DND-41 (cell line): ENCODE data around the gene TRIP10.

Experiments used
- ATAC-seq: fragments of 200-7000 bp; cut with Tn5 transposase; 3 replicates; pipeline ENCODE4 v1.9.1; 2021; ENCODE audit warnings: low read depth; ENCODE audit not compliant: insufficient read depth
- DNase-seq: peaks from one replicate; pipeline ENCODE4 v3.0.0-alpha.2; 2020
- H2AFZ ChIP-seq: 2 replicates; pipeline ENCODE4 v1.6.0; 2012; ENCODE audit warnings: low read depth, low read length
- H3K27ac ChIP-seq: 2 replicates; pipeline ENCODE4 v1.5.1; 2012; ENCODE audit warnings: low read length, inconsistent platforms
- H3K27me3 ChIP-seq: fragments of 200-600 bp; sonication (generic); 2 replicates; pipeline ENCODE4 v1.6.0; 2012; ENCODE audit warnings: low read length, mild to moderate bottlenecking, inconsistent platforms; ENCODE audit not compliant: insufficient read depth, poor library complexity
- H3K36me3 ChIP-seq: 2 replicates; pipeline ENCODE4 v1.5.1; 2012; ENCODE audit warnings: low read length, inconsistent platforms; ENCODE audit not compliant: insufficient read depth
- H3K4me1 ChIP-seq: 2 replicates; pipeline ENCODE4 v1.5.1; 2012; ENCODE audit warnings: mild to moderate bottlenecking, low read length; ENCODE audit not compliant: insufficient read depth
- H3K4me2 ChIP-seq: 2 replicates; pipeline ENCODE4 v1.6.0; 2012; ENCODE audit warnings: mild to moderate bottlenecking, moderate library complexity, low read length, inconsistent platforms; ENCODE audit not compliant: insufficient read depth
- H3K4me3 ChIP-seq, 2 experiments: fragments of 200-600 bp in 1 of 2; shearing (Covaris generic) in 1 of 2; 2 replicates each; pipeline ENCODE4 v1.5.1; 2012 to 2016; ENCODE audit warnings: inconsistent platforms in 2 of 2, low read length in 2 of 2, mild to moderate bottlenecking in 2 of 2, low read depth in 1 of 2, moderate library complexity in 1 of 2
- H3K79me2 ChIP-seq: 2 replicates; pipeline ENCODE4 v1.6.0; 2012; ENCODE audit warnings: low read length, inconsistent platforms; ENCODE audit not compliant: insufficient read depth
- H3K9ac ChIP-seq: 2 replicates; pipeline ENCODE4 v1.6.0; 2012; ENCODE audit warnings: low read depth, mild to moderate bottlenecking, inconsistent platforms, low read length, moderate library complexity
- H3K9me3 ChIP-seq: 2 replicates; pipeline ENCODE4 v1.5.1; 2012; ENCODE audit warnings: low read length, moderate library complexity, mild to moderate bottlenecking, inconsistent platforms; ENCODE audit not compliant: insufficient read depth, severe bottlenecking
- H4K20me1 ChIP-seq: 2 replicates; pipeline ENCODE4 v1.6.0; 2012; ENCODE audit warnings: low read length; ENCODE audit not compliant: insufficient read depth
- CTCF ChIP-seq: IDR thresholded peaks from 2 replicates; pipeline ENCODE4 v1.5.1; 2012; ENCODE audit warnings: borderline replicate concordance, low read length, moderate library complexity, mild to moderate bottlenecking; ENCODE audit not compliant: poor library complexity, severe bottlenecking; ENCODE audit errors: extremely low read depth
- EZH2 ChIP-seq: IDR thresholded peaks from 3 replicates; pipeline ENCODE4 v1.6.1; 2012; ENCODE audit warnings: borderline replicate concordance, low read depth, mild to moderate bottlenecking, moderate library complexity, low read length, inconsistent platforms; ENCODE audit not compliant: severe bottlenecking

Gene TRIP10

GRCh38 chr19:6724631-6725492 lies 14.6 kb upstream of the TRIP10 start:
- no peak overlapping the region for H3K27ac ChIP-seq
- H3K79me2 ChIP-seq: no peaks in the 10 kb centered on the region
- TF ChIP-seq CTCF: no peak
- no peak for TF ChIP-seq EZH2
- H3K4me3 ChIP-seq: no peak overlapping the region
- DNase-seq: no peak
- H3K9me3 ChIP-seq: no peaks in the 10 kb centered on the region
- H3K27me3 ChIP-seq: no peaks in the 10 kb centered on the region
- no peak for ATAC-seq
- no peaks in the 10 kb centered on the region for H3K36me3 ChIP-seq
- H3K9ac ChIP-seq: no peak overlapping the region
- H4K20me1 ChIP-seq: peaks cover 2% of the 10 kb centered on the region; the same call in 1 of the 2 replicates
- no peak overlapping the region for H3K4me2 ChIP-seq
- H3K4me1 ChIP-seq: no peaks in the 10 kb centered on the region
- H2AFZ ChIP-seq: no peak overlapping the region

DNA sequence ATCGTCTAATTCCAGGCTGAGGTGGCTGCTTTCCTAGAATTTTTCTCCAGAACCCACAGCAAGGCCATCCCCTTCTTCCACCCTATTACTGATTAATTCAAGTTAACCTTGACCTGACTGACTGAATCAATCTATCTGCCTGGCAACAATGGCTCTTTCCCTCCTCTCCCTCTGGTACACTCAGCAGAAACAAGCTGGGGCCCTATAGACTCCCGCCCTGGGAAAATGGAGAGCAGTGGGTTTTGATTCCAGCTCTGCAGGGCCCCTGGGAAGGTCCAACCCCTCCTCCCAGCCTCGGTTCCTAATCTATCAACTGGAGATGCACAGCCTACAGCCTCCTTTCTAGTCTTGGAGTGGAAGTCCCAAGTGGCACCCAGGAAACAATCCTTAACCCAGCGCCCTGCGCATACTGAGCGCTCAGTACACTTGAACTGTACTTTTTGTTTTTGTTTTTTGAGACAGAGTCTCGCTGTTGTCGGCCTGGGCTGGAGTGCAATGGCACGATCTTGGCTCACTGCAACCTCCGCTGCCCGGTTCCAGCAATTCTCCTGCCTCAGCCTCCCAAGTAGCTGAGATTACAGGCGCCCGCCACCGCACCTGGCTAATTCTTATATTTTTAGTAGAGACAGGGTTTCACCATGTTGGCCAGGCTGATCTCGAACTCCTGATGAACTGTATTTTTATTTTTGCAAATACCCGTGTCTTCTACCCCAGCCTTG lies 13.8 kb upstream of the TRIP10 start:
- no peaks in the 10 kb centered on the region for H3K36me3 ChIP-seq
- ATAC-seq: no peak
- no peak for DNase-seq
- no peak overlapping the region for H3K9ac ChIP-seq
- TF ChIP-seq EZH2 (no peak), CTCF (no peak)
- no peak overlapping the region for H2AFZ ChIP-seq
- no peaks in the 10 kb centered on the region for H3K79me2 ChIP-seq
- no peak overlapping the region for H3K4me3 ChIP-seq
- no peak overlapping the region for H3K27ac ChIP-seq
- peaks cover 2% of the 10 kb centered on the region; the same call in 1 of the 2 replicates for H4K20me1 ChIP-seq
- no peaks in the 10 kb centered on the region for H3K9me3 ChIP-seq
- no peaks in the 10 kb centered on the region for H3K27me3 ChIP-seq
- no peaks in the 10 kb centered on the region for H3K4me1 ChIP-seq
- H3K4me2 ChIP-seq: no peak overlapping the region

DNA sequence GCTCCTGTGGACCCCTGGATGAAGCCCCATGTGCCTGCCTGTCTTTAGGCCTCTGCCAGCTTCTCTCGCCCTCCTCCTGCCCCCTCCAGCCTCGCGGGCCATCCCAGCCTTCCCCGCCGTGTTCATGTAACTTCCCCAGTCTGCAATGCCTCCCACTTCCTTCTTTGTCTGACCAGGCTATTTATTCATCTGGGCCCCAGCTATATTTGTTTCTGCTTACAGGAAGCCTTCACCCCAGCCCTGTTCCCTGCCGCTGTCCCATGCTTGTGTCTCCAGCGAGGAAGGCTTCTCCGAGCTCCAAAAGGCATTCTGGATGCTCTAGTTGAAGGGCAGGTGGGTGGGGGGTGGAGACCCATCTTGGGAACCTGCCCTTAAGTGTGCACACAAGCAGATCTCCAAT lies 11.1 kb upstream of the TRIP10 start:
- H3K4me2 ChIP-seq: no peak overlapping the region

More for the DNA sequence above, 11.1 kb upstream of the TRIP10 start:
- Histone ChIP-seq H3K36me3 (peaks cover 20% of the 10 kb centered on the region), H3K4me3 (no peak overlapping the region), H3K27ac (no peak overlapping the region), H3K27me3 (no peaks in the 10 kb centered on the region), H3K9me3 (no peaks in the 10 kb centered on the region), H3K9ac (no peak overlapping the region), H3K79me2 (no peaks in the 10 kb centered on the region), H2AFZ (no peak overlapping the region), H4K20me1 (peaks cover 2% of the 10 kb centered on the region; the same call in 1 of the 2 replicates), H3K4me1 (no peaks in the 10 kb centered on the region)
- DNase-seq (no peak), ATAC-seq (no peak)
- TF ChIP-seq CTCF (no peak), EZH2 (no peak)
